ENCODE results near the gene MPC2. TPM values are rescaled to one million over a fixed set of nuclear protein-coding genes. Genes with fewer than 3 reads are reported as not detected.
"Not testable (repeated sequence)": the region's sequence is repeated elsewhere in the genome, so short reads cannot be mapped to it uniquely, and the experiment has no call there.

Gene MPC2
- polyA plus RNA-seq, 3 donors, result 14.2 to 70.3 (median 59.4) TPM

DNA sequence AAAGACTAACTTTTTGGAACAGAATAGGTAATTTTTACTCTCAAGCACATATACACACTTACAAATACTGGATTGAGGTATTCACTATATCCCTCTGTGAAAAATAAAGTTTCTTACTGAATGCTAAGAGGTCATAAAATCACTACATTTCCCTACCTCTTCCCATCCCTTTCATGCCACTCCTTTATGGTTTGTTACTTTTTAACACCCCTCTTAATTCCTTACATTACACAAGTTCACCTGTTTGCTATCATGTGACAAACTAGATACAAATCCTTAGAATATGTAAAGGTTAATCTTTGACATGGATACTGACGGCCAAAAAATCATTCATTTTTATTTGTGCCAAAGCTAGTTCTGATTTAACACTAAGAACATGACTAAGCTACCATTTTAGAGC lies 7.1 kb downstream of the MPC2 start:
- Histone ChIP-seq H3K9me3 (replicated peaks in 1 of 2; ENCODE audit: control insufficient read depth in 1 of 2, insufficient read depth in 1 of 2, low read length in 2 of 2) (no peaks in the 10 kb centered on the region), H3K79me2 (ENCODE audit: insufficient read depth, low read length) (peaks cover 73% of the 10 kb centered on the region), H3K4me1 (ENCODE audit: control insufficient read depth in 1 of 2, insufficient read depth in 2 of 2, low read length in 2 of 2) (peaks cover 9 to 13% of the 10 kb centered on the region in 2 donors), H3K27ac (ENCODE audit: low read depth in 1 of 2, low read length in 2 of 2) (no peak overlapping the region), H4K20me1 (ENCODE audit: insufficient read depth, low read length) (peaks cover 7% of the 10 kb centered on the region), H2AFZ (ENCODE audit: insufficient read depth, low read depth, low read length, poor library complexity, severe bottlenecking) (no peak overlapping the region), H3K27me3 (ENCODE audit: control insufficient read depth in 2 of 2, insufficient read depth in 2 of 2, low read length in 2 of 2) (no peaks in the 10 kb centered on the region), H3K36me3 (replicated peaks in 1 of 2; ENCODE audit: control insufficient read depth in 1 of 2, insufficient read depth in 2 of 2, low read length in 2 of 2) (no peaks in the 10 kb centered on the region), H3K9ac (ENCODE audit: insufficient read depth, low read length, poor library complexity, severe bottlenecking) (no peak overlapping the region), H3K4me3 (replicated peaks in 1 of 3; ENCODE audit: low read depth in 2 of 3, low read length in 3 of 3) (no peak overlapping the region), H3K4me2 (replicated peaks; ENCODE audit: extremely low read depth, low read length, poor library complexity, severe bottlenecking) (no peak overlapping the region)
- no peak for DNase-seq
- intact Hi-C loops (cut with micrococcal nuclease), result loop anchor here (10.0 kb wide), 2 partner anchors 705 to 1085 kb away; partner anchors contain the start of gene POU2F1 (in 1 of the 2)
- no peaks in the 10 kb centered on the region for H3K9me3 Mint-ChIP-seq
- H3K27ac Mint-ChIP-seq, result no peak overlapping the region
- H3K36me3 Mint-ChIP-seq, result peaks cover 2 to 7% of the 10 kb centered on the region in 2 donors
- H3K4me1 Mint-ChIP-seq, result peaks cover 18% of the 10 kb centered on the region
- no peak overlapping the region for H3K4me3 Mint-ChIP-seq
- H3K27me3 Mint-ChIP-seq (ENCODE audit: low read depth in 3 of 3), result no peaks in the 10 kb centered on the region
- no CpG with 5 or more reads among the region's 1 CpG for WGBS (ENCODE audit: insufficient coverage)
- TF ChIP-seq, protein P1, sequence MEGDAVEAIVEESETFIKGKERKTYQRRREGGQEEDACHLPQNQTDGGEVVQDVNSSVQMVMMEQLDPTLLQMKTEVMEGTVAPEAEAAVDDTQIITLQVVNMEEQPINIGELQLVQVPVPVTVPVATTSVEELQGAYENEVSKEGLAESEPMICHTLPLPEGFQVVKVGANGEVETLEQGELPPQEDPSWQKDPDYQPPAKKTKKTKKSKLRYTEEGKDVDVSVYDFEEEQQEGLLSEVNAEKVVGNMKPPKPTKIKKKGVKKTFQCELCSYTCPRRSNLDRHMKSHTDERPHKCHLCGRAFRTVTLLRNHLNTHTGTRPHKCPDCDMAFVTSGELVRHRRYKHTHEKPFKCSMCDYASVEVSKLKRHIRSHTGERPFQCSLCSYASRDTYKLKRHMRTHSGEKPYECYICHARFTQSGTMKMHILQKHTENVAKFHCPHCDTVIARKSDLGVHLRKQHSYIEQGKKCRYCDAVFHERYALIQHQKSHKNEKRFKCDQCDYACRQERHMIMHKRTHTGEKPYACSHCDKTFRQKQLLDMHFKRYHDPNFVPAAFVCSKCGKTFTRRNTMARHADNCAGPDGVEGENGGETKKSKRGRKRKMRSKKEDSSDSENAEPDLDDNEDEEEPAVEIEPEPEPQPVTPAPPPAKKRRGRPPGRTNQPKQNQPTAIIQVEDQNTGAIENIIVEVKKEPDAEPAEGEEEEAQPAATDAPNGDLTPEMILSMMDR (IDR thresholded peaks at IDR 0.05), result no peak

DNA sequence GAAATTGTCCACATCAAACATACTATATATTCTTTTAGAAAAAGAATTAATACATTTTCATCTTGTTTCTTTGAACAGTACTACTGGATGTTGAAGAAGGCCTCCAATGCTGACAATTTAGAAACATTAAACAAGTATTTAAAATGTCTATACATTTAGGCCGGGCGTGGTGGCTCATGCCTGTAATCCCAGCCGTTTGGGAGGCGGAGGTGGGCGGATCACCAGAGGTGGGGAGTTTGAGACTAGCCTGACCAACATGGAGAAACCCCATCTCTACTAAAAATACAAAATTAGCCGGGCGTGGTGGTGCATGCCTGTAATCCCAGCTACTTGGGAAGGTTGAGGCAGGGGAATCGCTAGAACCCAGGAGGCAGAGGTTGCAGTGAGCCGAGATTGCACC lies 8.0 kb downstream of the MPC2 start:
- H3K4me3 Mint-ChIP-seq; H3K9me3 Mint-ChIP-seq; H3K9ac ChIP-seq (ENCODE audit: insufficient read depth, low read length, poor library complexity, severe bottlenecking); H3K4me2 ChIP-seq (replicated peaks; ENCODE audit: extremely low read depth, low read length, poor library complexity, severe bottlenecking); H3K4me1 ChIP-seq (ENCODE audit: control insufficient read depth in 1 of 2, insufficient read depth in 2 of 2, low read length in 2 of 2); H3K4me3 ChIP-seq (replicated peaks in 1 of 3; ENCODE audit: low read depth in 2 of 3, low read length in 3 of 3); H2AFZ ChIP-seq (ENCODE audit: insufficient read depth, low read depth, low read length, poor library complexity, severe bottlenecking); H3K27me3 Mint-ChIP-seq (ENCODE audit: low read depth in 3 of 3); H3K27ac ChIP-seq (ENCODE audit: low read depth in 1 of 2, low read length in 2 of 2); DNase-seq; H3K27ac Mint-ChIP-seq; H3K4me1 Mint-ChIP-seq; H3K36me3 Mint-ChIP-seq; intact Hi-C loops (cut with micrococcal nuclease); H3K9me3 ChIP-seq (replicated peaks in 1 of 2; ENCODE audit: control insufficient read depth in 1 of 2, insufficient read depth in 1 of 2, low read length in 2 of 2); H3K27me3 ChIP-seq (ENCODE audit: control insufficient read depth in 2 of 2, insufficient read depth in 2 of 2, low read length in 2 of 2); H4K20me1 ChIP-seq (ENCODE audit: insufficient read depth, low read length); H3K36me3 ChIP-seq (replicated peaks in 1 of 2; ENCODE audit: control insufficient read depth in 1 of 2, insufficient read depth in 2 of 2, low read length in 2 of 2): not testable (repeated sequence)
- 100% methylated on average over 7 of the region's 9 CpGs for WGBS (ENCODE audit: insufficient coverage)
- H3K79me2 ChIP-seq (ENCODE audit: insufficient read depth, low read length), result peaks cover 65% of the 10 kb centered on the region

Measured in CD14-positive monocyte (primary cell).